ENCODE measurements around the gene ARMCX4. TPM values are rescaled to one million over a fixed set of nuclear protein-coding genes. Genes with fewer than 3 reads are reported as not detected.

The ARMCX4 gene
- total RNA-seq, 1 experiment from 2014 or later: 6.5 TPM

DNA sequence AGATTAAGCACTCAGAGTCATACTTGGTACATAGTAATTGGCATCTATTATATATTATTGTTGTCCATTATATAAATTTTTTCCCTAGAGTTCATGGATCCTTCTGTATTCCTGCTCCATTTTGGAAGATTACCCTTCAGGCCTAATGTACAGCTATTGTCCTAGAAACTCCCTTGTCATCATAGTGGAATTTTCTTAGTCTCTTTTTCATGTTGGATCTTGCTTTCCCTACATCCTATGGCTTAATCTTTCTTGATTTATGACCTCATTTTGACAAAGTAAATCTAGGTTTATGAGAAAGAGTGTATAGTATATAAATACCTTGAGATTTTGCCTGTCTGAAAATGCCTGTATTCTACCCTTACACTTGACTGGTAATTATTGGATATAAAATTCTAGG, 22.1 kb downstream of the ARMCX4 start:
- CTCF ChIA-PET: no interaction called here
- POLR2A ChIA-PET (ENCODE audit: unreplicated experiment): no interaction called here
- intact Hi-C loops (cut with micrococcal nuclease; ENCODE audit: unreplicated experiment): no loop called here

DNA sequence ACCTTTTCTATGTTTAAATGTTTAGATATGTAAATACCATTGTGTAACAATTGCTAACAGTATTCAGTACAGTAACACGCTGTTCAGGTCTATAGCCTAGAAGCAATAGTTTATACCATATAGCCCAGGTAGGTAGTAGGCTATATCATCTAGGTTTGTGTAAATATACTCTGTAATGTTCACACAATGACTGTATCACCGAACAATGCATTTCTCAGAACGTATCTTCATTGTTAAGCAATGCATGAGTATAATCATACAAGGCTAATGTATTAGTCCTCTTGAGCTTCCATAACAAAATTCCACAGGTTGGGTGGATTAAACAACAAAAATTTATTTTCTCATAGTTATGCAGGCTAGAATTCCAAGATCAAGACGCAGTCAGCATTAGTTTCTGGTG, 22.7 kb downstream of the ARMCX4 start:
- Histone ChIP-seq H2AFZ (no peak overlapping the region), H3F3A (ENCODE audit: insufficient read depth, low read depth) (no peaks in the 10 kb centered on the region)
- BruUV-seq (replicated peaks): no TSS peak

More for the DNA sequence above, 22.1 kb downstream of the ARMCX4 start:
- Histone ChIP-seq H3K79me2 (ENCODE audit: low read depth) (no peaks in the 10 kb centered on the region), H3K4me2 (no peak overlapping the region), H3F3A (ENCODE audit: insufficient read depth, low read depth) (no peaks in the 10 kb centered on the region), H3K4me1 (replicated peaks; ENCODE audit: insufficient read depth) (no peaks in the 10 kb centered on the region), H4K20me1 (ENCODE audit: insufficient read depth) (no peaks in the 10 kb centered on the region), H2AFZ (no peak overlapping the region), H3K36me3 (ENCODE audit: low read depth) (no peaks in the 10 kb centered on the region), H3K4me3 (no peak overlapping the region), H3K9me2 (ENCODE audit: insufficient read depth) (no peaks in the 10 kb centered on the region), H3K9me3 (ENCODE audit: insufficient read depth, low read depth) (no peaks in the 10 kb centered on the region), H3K27ac (no peak overlapping the region), H3K27me3 (ENCODE audit: insufficient read depth, low read depth) (no peaks in the 10 kb centered on the region)
- BruUV-seq (replicated peaks): no TSS peak
- no peak for DNase-seq
- TF ChIP-seq, protein P1, sequence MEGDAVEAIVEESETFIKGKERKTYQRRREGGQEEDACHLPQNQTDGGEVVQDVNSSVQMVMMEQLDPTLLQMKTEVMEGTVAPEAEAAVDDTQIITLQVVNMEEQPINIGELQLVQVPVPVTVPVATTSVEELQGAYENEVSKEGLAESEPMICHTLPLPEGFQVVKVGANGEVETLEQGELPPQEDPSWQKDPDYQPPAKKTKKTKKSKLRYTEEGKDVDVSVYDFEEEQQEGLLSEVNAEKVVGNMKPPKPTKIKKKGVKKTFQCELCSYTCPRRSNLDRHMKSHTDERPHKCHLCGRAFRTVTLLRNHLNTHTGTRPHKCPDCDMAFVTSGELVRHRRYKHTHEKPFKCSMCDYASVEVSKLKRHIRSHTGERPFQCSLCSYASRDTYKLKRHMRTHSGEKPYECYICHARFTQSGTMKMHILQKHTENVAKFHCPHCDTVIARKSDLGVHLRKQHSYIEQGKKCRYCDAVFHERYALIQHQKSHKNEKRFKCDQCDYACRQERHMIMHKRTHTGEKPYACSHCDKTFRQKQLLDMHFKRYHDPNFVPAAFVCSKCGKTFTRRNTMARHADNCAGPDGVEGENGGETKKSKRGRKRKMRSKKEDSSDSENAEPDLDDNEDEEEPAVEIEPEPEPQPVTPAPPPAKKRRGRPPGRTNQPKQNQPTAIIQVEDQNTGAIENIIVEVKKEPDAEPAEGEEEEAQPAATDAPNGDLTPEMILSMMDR (conservative IDR thresholded peaks at IDR 0.05): no peak
- no peak for TF ChIP-seq EZH2 (IDR thresholded peaks at IDR 0.05; ENCODE audit: low read depth)

DNA sequence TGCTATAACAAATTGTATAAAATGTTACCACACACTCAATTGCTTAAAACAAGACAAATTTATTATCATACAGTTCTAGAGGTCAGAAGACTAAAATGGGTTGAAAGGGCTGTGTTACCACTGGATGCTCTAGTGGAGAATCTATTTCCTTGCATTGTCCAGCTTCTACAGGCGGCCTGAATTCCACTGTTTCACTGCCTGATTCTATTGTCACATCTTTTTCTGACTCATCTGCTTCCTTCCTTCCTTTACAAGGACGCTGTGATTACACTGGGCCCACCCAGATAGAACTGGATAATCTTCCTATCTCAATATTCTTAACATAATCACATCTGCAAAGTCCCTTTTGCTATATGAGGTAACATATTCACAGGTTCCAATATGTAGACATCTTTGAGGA, 45.7 kb downstream of the ARMCX4 start:
- POLR2A ChIA-PET (ENCODE audit: unreplicated experiment): no interaction called here
- H3K36me3 ChIP-seq (ENCODE audit: low read depth): no peaks in the 10 kb centered on the region
- no peak for DNase-seq
- intact Hi-C loops (cut with micrococcal nuclease; ENCODE audit: unreplicated experiment): no loop called here
- H3K9me3 ChIP-seq (ENCODE audit: insufficient read depth, low read depth): no peaks in the 10 kb centered on the region
- no TSS peak for BruUV-seq (replicated peaks)
- no peaks in the 10 kb centered on the region for H4K20me1 ChIP-seq (ENCODE audit: insufficient read depth)
- H3K4me1 ChIP-seq (replicated peaks; ENCODE audit: insufficient read depth): no peaks in the 10 kb centered on the region
- CTCF ChIA-PET: no interaction called here
- no peaks in the 10 kb centered on the region for H3K79me2 ChIP-seq (ENCODE audit: low read depth)
- no peak overlapping the region for H3K4me3 ChIP-seq
- no peak overlapping the region for H2AFZ ChIP-seq
- H3K9me2 ChIP-seq (ENCODE audit: insufficient read depth): no peaks in the 10 kb centered on the region
- no peak overlapping the region for H3K27ac ChIP-seq
- H3F3A ChIP-seq (ENCODE audit: insufficient read depth, low read depth): no peaks in the 10 kb centered on the region
- no peaks in the 10 kb centered on the region for H3K27me3 ChIP-seq (ENCODE audit: insufficient read depth, low read depth)
- H3K4me2 ChIP-seq: no peak overlapping the region
- TF ChIP-seq EZH2 (IDR thresholded peaks at IDR 0.05; ENCODE audit: low read depth): no peak
- TF ChIP-seq, protein P1 (conservative IDR thresholded peaks at IDR 0.05): no peak

More for the DNA sequence above, 22.7 kb downstream of the ARMCX4 start:
- no peaks in the 10 kb centered on the region for H3K27me3 ChIP-seq (ENCODE audit: insufficient read depth, low read depth)
- intact Hi-C loops (cut with micrococcal nuclease; ENCODE audit: unreplicated experiment): no loop called here
- H4K20me1 ChIP-seq (ENCODE audit: insufficient read depth): no peaks in the 10 kb centered on the region
- H3K9me2 ChIP-seq (ENCODE audit: insufficient read depth): no peaks in the 10 kb centered on the region
- H3K4me1 ChIP-seq (replicated peaks; ENCODE audit: insufficient read depth): no peaks in the 10 kb centered on the region
- TF ChIP-seq, protein P1 (conservative IDR thresholded peaks at IDR 0.05): no peak
- TF ChIP-seq EZH2 (IDR thresholded peaks at IDR 0.05; ENCODE audit: low read depth): no peak
- H3K36me3 ChIP-seq (ENCODE audit: low read depth): no peaks in the 10 kb centered on the region
- H3K4me2 ChIP-seq: no peak overlapping the region
- no peak for DNase-seq
- CTCF ChIA-PET: no interaction called here
- H3K79me2 ChIP-seq (ENCODE audit: low read depth): no peaks in the 10 kb centered on the region
- H3K9me3 ChIP-seq (ENCODE audit: insufficient read depth, low read depth): no peaks in the 10 kb centered on the region
- no peak overlapping the region for H3K27ac ChIP-seq
- POLR2A ChIA-PET (ENCODE audit: unreplicated experiment): interaction anchor here (0.5 kb wide), 1 partner anchor 20 kb away, joined by 5 read pairs; no protein-coding TSS in a partner anchor
- no peak overlapping the region for H3K4me3 ChIP-seq

Other genes with a start within 250 kb of the ARMCX4 start
- gene TAF7L, start 194.1 kb upstream of the ARMCX4 start, total RNA-seq (2021): 0.24 and 0.25 TPM in 2 replicates
- gene TIMM8A, start 136.7 kb upstream of the ARMCX4 start, total RNA-seq (2021): 16.5 and 17.6 TPM in 2 replicates
- gene BTK, start 99.3 kb upstream of the ARMCX4 start, total RNA-seq (2021): not detected in 2 replicates
- 299 and 359 TPM in 2 replicates for gene RPL36A, start 94.4 kb upstream of the ARMCX4 start, total RNA-seq (2021)
- 72.2 and 80.5 TPM in 2 replicates for gene GLA, start 77.5 kb upstream of the ARMCX4 start, total RNA-seq (2021)
- 61.0 and 72.9 TPM in 2 replicates for gene HNRNPH2, start 77.2 kb upstream of the ARMCX4 start, total RNA-seq (2021)
- 0.15 TPM in 1 of 2 replicates, not detected in the other for gene ARMCX1, start 65.1 kb downstream of the ARMCX4 start, total RNA-seq (2021)
- 48.2 and 65.5 TPM in 2 replicates for gene ARMCX6, start 132.5 kb downstream of the ARMCX4 start, total RNA-seq (2021)
- 25.6 and 29.6 TPM in 2 replicates for gene ARMCX3, start 137.7 kb downstream of the ARMCX4 start, total RNA-seq (2021)
- 4.4 and 5.2 TPM in 2 replicates for gene ARMCX2, start 174.4 kb downstream of the ARMCX4 start, total RNA-seq (2021)